GM12801 (cell line): ENCODE data around the gene IQCB1.

Experiments used
- TF ChIP-seq, protein P1 (sequence below): IDR thresholded peaks from one replicate; pipeline ENCODE4 v1.5.1; 2011; ENCODE audit warnings: control low read depth; ENCODE audit not compliant: insufficient read length; ENCODE audit errors: extremely low read depth

IQCB1 gene

GRCh38 chr3:121768452-121768851, 66.4 kb downstream of the IQCB1 start:
- TF ChIP-seq, protein P1, sequence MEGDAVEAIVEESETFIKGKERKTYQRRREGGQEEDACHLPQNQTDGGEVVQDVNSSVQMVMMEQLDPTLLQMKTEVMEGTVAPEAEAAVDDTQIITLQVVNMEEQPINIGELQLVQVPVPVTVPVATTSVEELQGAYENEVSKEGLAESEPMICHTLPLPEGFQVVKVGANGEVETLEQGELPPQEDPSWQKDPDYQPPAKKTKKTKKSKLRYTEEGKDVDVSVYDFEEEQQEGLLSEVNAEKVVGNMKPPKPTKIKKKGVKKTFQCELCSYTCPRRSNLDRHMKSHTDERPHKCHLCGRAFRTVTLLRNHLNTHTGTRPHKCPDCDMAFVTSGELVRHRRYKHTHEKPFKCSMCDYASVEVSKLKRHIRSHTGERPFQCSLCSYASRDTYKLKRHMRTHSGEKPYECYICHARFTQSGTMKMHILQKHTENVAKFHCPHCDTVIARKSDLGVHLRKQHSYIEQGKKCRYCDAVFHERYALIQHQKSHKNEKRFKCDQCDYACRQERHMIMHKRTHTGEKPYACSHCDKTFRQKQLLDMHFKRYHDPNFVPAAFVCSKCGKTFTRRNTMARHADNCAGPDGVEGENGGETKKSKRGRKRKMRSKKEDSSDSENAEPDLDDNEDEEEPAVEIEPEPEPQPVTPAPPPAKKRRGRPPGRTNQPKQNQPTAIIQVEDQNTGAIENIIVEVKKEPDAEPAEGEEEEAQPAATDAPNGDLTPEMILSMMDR = no peak

DNA sequence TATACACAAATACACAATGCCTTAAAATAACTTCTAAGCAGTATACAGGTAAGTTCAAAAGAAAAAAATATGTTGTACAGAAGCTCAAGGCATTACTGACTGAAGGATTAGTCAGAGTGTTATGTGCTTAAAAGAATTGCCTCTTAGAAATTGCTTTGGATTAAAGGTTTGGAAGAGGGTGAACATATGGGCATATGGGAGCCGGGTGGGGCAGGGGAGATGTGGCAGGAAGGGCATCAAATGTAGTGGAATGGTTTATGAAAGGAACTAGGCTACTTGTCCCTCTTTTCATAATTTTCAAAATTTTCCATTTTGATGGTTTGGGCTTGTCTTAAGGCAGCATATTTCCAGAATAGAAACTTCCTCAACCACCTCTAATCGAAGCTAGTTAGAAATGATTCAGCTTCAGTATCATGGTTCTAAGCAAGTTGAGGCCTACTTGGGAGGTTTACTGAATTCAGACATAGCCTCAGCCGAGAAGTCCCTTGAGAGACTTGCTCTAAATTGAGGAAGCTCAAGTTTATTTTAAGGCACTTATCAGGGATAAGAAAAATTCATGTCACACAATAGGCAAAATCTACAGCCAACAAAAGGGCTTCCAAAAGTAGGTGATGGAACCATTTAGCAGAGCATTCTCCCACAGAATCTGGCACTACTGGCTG, 75.2 kb downstream of the IQCB1 start:
- TF ChIP-seq, protein P1 = no peak

GRCh38 chr3:121758727-121759450, 76.0 kb downstream of the IQCB1 start:
- TF ChIP-seq, protein P1 = no peak

- TF ChIP-seq, protein P1 = no peak
Measured at GRCh38 chr3:121757812-121758545, 76.9 kb downstream of the IQCB1 start.

- TF ChIP-seq, protein P1 = no peak
Measured at GRCh38 chr3:121757087-121757811, 77.6 kb downstream of the IQCB1 start.

GRCh38 chr3:121752772-121753171, 82.1 kb downstream of the IQCB1 start:
- TF ChIP-seq, protein P1 = no peak

DNA sequence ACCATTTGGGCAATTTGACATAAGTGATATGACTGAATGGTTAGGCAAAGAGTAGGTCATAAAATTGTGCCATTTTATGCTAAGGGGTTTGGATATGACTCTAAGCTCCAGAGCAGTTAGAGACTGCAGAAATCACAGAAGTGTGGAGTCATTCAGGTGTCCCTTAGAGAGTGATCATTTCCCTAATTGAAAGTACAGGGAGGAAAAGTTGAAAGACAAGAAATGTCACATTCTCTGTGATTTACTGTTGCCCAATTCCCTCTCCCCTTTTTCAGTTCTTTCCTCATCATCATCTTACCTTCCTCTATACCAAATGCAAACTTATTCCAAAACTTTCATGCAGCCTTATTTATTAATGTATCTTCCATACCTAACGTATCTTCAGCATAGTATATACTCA, 82.6 kb downstream of the IQCB1 start:
- TF ChIP-seq, protein P1 = no peak
